Activated CD8-positive, alpha-beta T cell treated with anti-CD3 and anti-CD28 coated beads for 36 hours (primary cell): Measurements from ENCODE around the gene TGFB3. TPM values are rescaled to one million over a fixed set of nuclear protein-coding genes. Genes with fewer than 3 reads are reported as not detected.

ENCODE experiments used
- ATAC-seq: fragments of 200-7000 bp; cut with Tn5 transposase; one replicate; pipeline ENCODE4 v1.10.0; 2021; ENCODE audit warnings: mild to moderate bottlenecking, moderate library complexity
- CTCF ChIA-PET: fragments of 350-600 bp; sonication (Branson Sonifier 250); formaldehyde crosslinking; loops from one replicate; lab custom pipeline; 2021; ENCODE audit warnings: antibody characterized with exemption; lab: Charles Lee
- POLR2A ChIA-PET: fragments of 350-600 bp; sonication (Branson Sonifier 250); formaldehyde crosslinking; loops from one replicate; lab custom pipeline; 2021; ENCODE audit warnings: antibody characterized with exemption; lab: Charles Lee
- DNase-seq: peaks from one replicate; pipeline ENCODE4 v3.0.0-alpha.2; 2020
- H3K27ac Mint-ChIP-seq: one replicate; pipeline ENCODE4 v1.8.0; 2021; ENCODE audit warnings: mild to moderate bottlenecking, mixed read lengths
- H3K27me3 Mint-ChIP-seq: one replicate; pipeline ENCODE4 v1.8.0; 2021; ENCODE audit warnings: mixed read lengths
- H3K36me3 Mint-ChIP-seq: one replicate; pipeline ENCODE4 v1.8.0; 2021; ENCODE audit warnings: low read depth, mixed read lengths
- H3K4me1 Mint-ChIP-seq: one replicate; pipeline ENCODE4 v1.8.0; 2021; ENCODE audit warnings: low read depth, mixed read lengths
- H3K4me3 Mint-ChIP-seq: one replicate; pipeline ENCODE4 v1.8.0; 2021; ENCODE audit warnings: mild to moderate bottlenecking, moderate library complexity, mixed read lengths
- H3K9me3 Mint-ChIP-seq: one replicate; pipeline ENCODE4 v1.8.0; 2021; ENCODE audit warnings: mixed read lengths
- CTCF ChIP-seq: fragments of 200-600 bp; IDR thresholded peaks from one replicate; pipeline ENCODE4 v1.8.0; 2022; ENCODE audit warnings: antibody characterized with exemption, mild to moderate bottlenecking
- intact Hi-C: fragments of 100-400 bp; cut with micrococcal nuclease; formaldehyde crosslinking; loops from one replicate; pipeline ENCODE4 v1.10.0; 2022
- total RNA-seq, 2 experiments: library from RNA; stranded (reverse); gene quantifications; one replicate each; pipeline ENCODE4 v1.2.3, GENCODE V29; 2021

Gene TGFB3
- total RNA-seq, 2 experiments from 2014 or later = 3.4 to 4.2 TPM

GRCh38 chr14:75915045-75915444 lies 66.8 kb downstream of the TGFB3 start:
- Mint-ChIP-seq H3K36me3 (peaks cover 1% of the 10 kb centered on the region), H3K9me3 (peaks cover 2% of the 10 kb centered on the region), H3K4me1 (no peaks in the 10 kb centered on the region), H3K27ac (no peak overlapping the region), H3K4me3 (no peak overlapping the region), H3K27me3 (no peaks in the 10 kb centered on the region)
- intact Hi-C loops = no loop called here
- ChIA-PET POLR2A (no interaction called here), CTCF (no interaction called here)
- ATAC-seq = no peak
- DNase-seq = no peak
- no peak for TF ChIP-seq CTCF

DNA sequence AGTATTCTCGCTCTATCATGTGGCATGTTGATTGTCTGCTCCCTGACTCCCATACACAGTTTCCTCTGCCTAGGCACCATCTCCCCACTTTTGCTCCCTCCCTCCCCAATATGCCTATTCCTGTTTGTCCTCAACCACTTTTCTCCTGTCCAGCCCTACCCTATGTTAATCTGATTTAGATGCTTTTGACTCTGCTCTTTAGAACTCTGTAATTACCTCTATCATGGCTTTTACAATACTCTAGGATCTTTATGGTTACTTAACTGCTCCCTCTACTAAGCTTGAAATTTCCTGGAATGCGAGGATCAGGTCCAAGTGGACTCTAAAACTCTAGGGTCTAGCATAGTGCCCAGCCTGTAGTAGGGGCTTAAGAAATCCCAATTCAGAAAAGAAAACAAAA lies 68.6 kb downstream of the TGFB3 start:
- Mint-ChIP-seq H3K36me3 (no peaks in the 10 kb centered on the region), H3K27ac (no peak overlapping the region), H3K4me3 (no peak overlapping the region), H3K4me1 (no peaks in the 10 kb centered on the region), H3K9me3 (no peaks in the 10 kb centered on the region), H3K27me3 (no peaks in the 10 kb centered on the region)
- ATAC-seq (no peak), DNase-seq (no peak)
- CTCF ChIA-PET = interaction anchor here (1.0 kb wide), 1 partner anchor 19 kb away, joined by 3 read pairs; no protein-coding TSS in a partner anchor
- no peak for TF ChIP-seq CTCF
- POLR2A ChIA-PET = no interaction called here
- intact Hi-C loops = no loop called here

DNA sequence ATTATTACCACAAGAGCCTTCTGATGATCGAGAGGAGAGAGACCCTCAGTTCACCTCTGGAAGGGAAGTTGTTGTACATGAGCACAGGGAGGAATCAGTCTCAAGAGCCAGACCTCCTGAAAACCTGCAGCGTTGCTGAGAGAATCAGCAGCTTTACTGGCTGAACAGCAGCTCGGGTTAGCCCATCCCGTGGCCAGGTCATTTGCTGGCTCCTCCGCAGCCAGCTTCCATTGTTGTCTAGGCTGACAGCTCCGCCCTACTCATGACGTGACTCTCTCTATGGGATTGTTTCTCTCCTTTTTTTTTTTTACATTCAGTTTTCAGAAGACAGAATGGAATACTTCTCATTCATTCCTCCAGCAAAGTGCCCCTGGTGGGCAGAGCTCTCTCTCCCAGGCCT lies 69.9 kb downstream of the TGFB3 start:
- Mint-ChIP-seq H3K4me1 (no peaks in the 10 kb centered on the region), H3K9me3 (no peaks in the 10 kb centered on the region), H3K27ac (no peak overlapping the region), H3K36me3 (no peaks in the 10 kb centered on the region), H3K27me3 (no peaks in the 10 kb centered on the region), H3K4me3 (no peak overlapping the region)
- POLR2A ChIA-PET = no interaction called here
- intact Hi-C loops = no loop called here
- CTCF ChIA-PET = interaction anchor here (0.8 kb wide), 1 partner anchor 67 kb away, joined by 3 read pairs; no protein-coding TSS in a partner anchor
- TF ChIP-seq CTCF = no peak
- ATAC-seq (no peak), DNase-seq (no peak)

DNA sequence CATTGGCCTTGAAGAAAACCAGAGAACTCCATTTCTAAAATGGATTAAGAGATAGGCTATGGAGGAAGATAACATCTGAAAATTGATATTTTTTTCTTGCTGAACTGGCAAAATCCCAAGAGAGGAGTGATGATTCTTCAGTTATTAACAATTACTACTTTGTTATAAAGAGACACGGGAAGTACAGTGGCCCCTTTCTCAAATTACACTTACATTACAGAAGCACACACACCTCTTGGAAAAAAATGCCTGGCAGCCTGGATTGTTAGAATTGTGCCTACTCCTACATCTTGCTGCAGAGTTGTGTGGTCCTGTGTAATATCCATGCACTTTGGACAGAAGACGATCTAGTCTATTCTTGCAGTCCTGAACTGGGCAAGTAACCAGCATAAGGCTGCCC lies 71.7 kb downstream of the TGFB3 start:
- ChIA-PET CTCF (no interaction called here), POLR2A (no interaction called here)
- no peaks in the 10 kb centered on the region for H3K27me3 Mint-ChIP-seq
- TF ChIP-seq CTCF = no peak
- no peak overlapping the region for H3K27ac Mint-ChIP-seq
- intact Hi-C loops = no loop called here
- DNase-seq (no peak), ATAC-seq (no peak)
- no peaks in the 10 kb centered on the region for H3K4me1 Mint-ChIP-seq
- H3K9me3 Mint-ChIP-seq = no peaks in the 10 kb centered on the region
- no peaks in the 10 kb centered on the region for H3K36me3 Mint-ChIP-seq
- H3K4me3 Mint-ChIP-seq = no peak overlapping the region

GRCh38 chr14:75909630-75910029 lies 72.2 kb downstream of the TGFB3 start:
- intact Hi-C loops = loop anchor here (5.0 kb wide), 1 partner anchor 73 kb away; the partner anchor contains the start of gene TGFB3
- DNase-seq (no peak), ATAC-seq (no peak)
- Mint-ChIP-seq H3K27me3 (no peaks in the 10 kb centered on the region), H3K27ac (no peak overlapping the region), H3K36me3 (no peaks in the 10 kb centered on the region), H3K4me3 (no peak overlapping the region), H3K4me1 (no peaks in the 10 kb centered on the region), H3K9me3 (no peaks in the 10 kb centered on the region)
- ChIA-PET CTCF (no interaction called here), POLR2A (no interaction called here)
- no peak for TF ChIP-seq CTCF

Other genes starting within 250 kb of the TGFB3 start
- 10 to 100 TPM in 1 of 2 experiments, 1 to 10 TPM in 1; 7.6 to 10.4 TPM for gene IFT43, start 3.8 kb upstream of the TGFB3 start, total RNA-seq
- gene GPATCH2L, start 169.9 kb upstream of the TGFB3 start, total RNA-seq = 10 to 100 TPM; 54.0 to 58.2 TPM